Nephron progenitor cell (in vitro differentiated cells): ENCODE results near the gene SOWAHB.

Experiments used
- DNase-seq: peaks from one replicate; pipeline ENCODE4 v3.0.0; 2021
- H3K27ac Mint-ChIP-seq: 2 replicates; pipeline ENCODE4 v1.8.0; 2021; ENCODE audit warnings: mild to moderate bottlenecking, moderate library complexity, mixed read lengths
- H3K27me3 Mint-ChIP-seq: 2 replicates; pipeline ENCODE4 v1.8.0; 2021; ENCODE audit warnings: mild to moderate bottlenecking, low read depth, mixed read lengths; ENCODE audit not compliant: poor library complexity
- H3K36me3 Mint-ChIP-seq: 2 replicates; pipeline ENCODE4 v1.8.0; 2021; ENCODE audit warnings: low read depth, mixed read lengths
- H3K4me1 Mint-ChIP-seq: 2 replicates; pipeline ENCODE4 v1.8.0; 2021; ENCODE audit warnings: mixed read lengths
- H3K4me3 Mint-ChIP-seq: 2 replicates; pipeline ENCODE4 v1.8.0; 2021; ENCODE audit warnings: mild to moderate bottlenecking, moderate library complexity, mixed read lengths
- H3K9me3 Mint-ChIP-seq: 2 replicates; pipeline ENCODE4 v1.8.0; 2021; ENCODE audit warnings: mild to moderate bottlenecking, moderate library complexity, mixed read lengths
- CTCF ChIP-seq: fragments of 200-600 bp; sonication (generic); IDR thresholded peaks from 2 replicates; pipeline ENCODE4 v1.5.0; 2021; ENCODE audit warnings: antibody characterized with exemption

Gene SOWAHB

GRCh38 chr4:76931576-76932276 is 33.8 kb upstream of the SOWAHB start:
- no peak for TF ChIP-seq CTCF
- Mint-ChIP-seq H3K36me3 (peaks cover 11% of the 10 kb centered on the region), H3K9me3 (peaks cover 10% of the 10 kb centered on the region), H3K27ac (no peak overlapping the region), H3K4me3 (no peak overlapping the region), H3K27me3 (peaks cover under 1% of the 10 kb centered on the region), H3K4me1 (no peaks in the 10 kb centered on the region)
- DNase-seq: no peak

- no peak overlapping the region for H3K4me3 Mint-ChIP-seq
- H3K27me3 Mint-ChIP-seq: no peaks in the 10 kb centered on the region
- TF ChIP-seq CTCF: no peak
- peaks cover 4% of the 10 kb centered on the region for H3K9me3 Mint-ChIP-seq
- H3K4me1 Mint-ChIP-seq: no peaks in the 10 kb centered on the region
- H3K27ac Mint-ChIP-seq: no peak overlapping the region
- DNase-seq: no peak
- peaks cover 4% of the 10 kb centered on the region for H3K36me3 Mint-ChIP-seq
Measured at GRCh38 chr4:76931087-76931486, 33.1 kb upstream of the SOWAHB start.

GRCh38 chr4:76930685-76931084 is 32.7 kb upstream of the SOWAHB start:
- Mint-ChIP-seq H3K4me1 (no peaks in the 10 kb centered on the region), H3K27ac (no peak overlapping the region), H3K4me3 (no peak overlapping the region), H3K9me3 (peaks cover under 1% of the 10 kb centered on the region), H3K36me3 (peaks cover under 1% of the 10 kb centered on the region), H3K27me3 (no peaks in the 10 kb centered on the region)
- TF ChIP-seq CTCF: no peak
- DNase-seq: no peak

- Mint-ChIP-seq H3K27ac (no peak overlapping the region), H3K4me3 (no peak overlapping the region), H3K36me3 (no peaks in the 10 kb centered on the region), H3K9me3 (no peaks in the 10 kb centered on the region), H3K4me1 (no peaks in the 10 kb centered on the region), H3K27me3 (no peaks in the 10 kb centered on the region)
- DNase-seq: no peak
- TF ChIP-seq CTCF: no peak
Measured at GRCh38 chr4:76926841-76927240, 28.9 kb upstream of the SOWAHB start.

- no peak for DNase-seq
- Mint-ChIP-seq H3K9me3 (peaks cover 17% of the 10 kb centered on the region), H3K36me3 (peaks cover 21% of the 10 kb centered on the region), H3K4me3 (no peak overlapping the region), H3K27me3 (peaks cover 7% of the 10 kb centered on the region), H3K4me1 (no peaks in the 10 kb centered on the region), H3K27ac (no peak overlapping the region)
- no peak for TF ChIP-seq CTCF
Measured at GRCh38 chr4:76923619-76924357, 25.8 kb upstream of the SOWAHB start.
